COR-L47 (cell line): Measurements from ENCODE around the gene VSIR.

Experiments
- DNase-seq: peaks from one replicate; lab custom pipeline; 2025; lab: John Stamatoyannopoulos, UW

VSIR gene

GRCh38 chr10:71782221-71782916, 9.0 kb upstream of the VSIR start:
- no peak for DNase-seq

GRCh38 chr10:71780719-71781118, 7.4 kb upstream of the VSIR start:
- DNase-seq: no peak

DNA sequence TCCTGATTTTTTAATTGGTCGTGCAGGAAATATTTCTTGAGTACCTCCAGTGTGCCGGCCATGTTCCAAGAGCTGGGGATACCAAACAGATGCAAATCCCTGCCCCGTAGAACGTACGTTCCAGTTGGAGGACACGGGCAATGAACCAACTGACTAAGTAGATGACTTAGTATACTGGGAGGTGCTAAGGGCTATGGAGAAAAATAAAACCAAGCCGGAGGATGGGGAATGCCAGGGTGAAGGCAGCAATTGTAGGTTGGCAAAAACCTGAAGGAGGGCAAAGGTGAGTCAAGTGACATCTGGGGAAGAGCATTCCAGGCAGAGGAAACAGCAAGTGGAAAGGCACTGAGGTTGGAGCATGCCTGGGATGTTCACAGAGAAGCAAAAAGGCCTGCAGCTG, 6.8 kb upstream of the VSIR start:
- DNase-seq: no peak

DNA sequence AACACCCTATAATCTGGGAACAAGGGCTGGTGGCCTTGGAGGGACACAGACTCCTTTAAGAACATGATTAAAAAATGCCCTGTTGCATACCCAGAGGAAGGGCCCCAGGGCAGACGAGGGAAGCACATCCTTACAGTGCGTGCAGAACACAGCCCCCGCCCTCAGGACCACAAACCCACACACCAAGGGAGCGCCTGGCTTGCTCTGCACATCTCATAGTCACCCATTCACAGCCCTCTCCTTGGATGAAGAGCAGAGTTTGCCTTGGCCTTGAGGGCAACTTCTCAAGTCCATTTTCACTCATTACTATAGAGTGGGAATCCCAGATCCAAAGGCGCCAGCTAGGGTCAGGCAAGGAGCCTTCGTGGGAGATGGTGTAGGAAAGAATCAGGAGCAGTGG, 6.3 kb upstream of the VSIR start:
- no peak for DNase-seq

GRCh38 chr10:71778071-71778825, 4.9 kb upstream of the VSIR start:
- no peak for DNase-seq

- DNase-seq: no peak
Observed at GRCh38 chr10:71777213-71777985, 4.1 kb upstream of the VSIR start.

- no peak for DNase-seq
Observed at GRCh38 chr10:71776481-71776925, 3.2 kb upstream of the VSIR start.

- DNase-seq: no peak
Observed at GRCh38 chr10:71774916-71775702, 1.8 kb upstream of the VSIR start.

DNA sequence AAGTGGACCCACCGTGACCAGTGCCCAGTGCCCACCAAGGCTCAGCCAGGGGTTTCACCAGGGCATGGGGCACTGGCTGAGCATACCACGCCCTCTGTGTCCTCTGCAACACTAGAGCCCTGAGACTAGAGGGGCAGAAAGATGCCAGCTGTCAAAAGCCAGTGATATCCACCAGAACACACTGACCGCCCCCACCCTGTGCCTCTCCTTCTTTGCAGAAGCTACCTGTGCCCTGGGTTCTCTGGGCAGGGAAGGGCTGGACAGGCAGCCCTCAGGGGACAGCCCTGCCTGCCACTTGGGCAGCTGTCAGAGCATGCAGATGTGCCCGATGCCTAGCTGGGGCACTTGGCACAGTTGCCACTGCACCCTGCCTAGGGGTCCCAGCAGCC, 494 bp downstream of the VSIR start:
- no peak for DNase-seq

- DNase-seq: no peak
Observed at GRCh38 chr10:71771821-71772617, 1.3 kb downstream of the VSIR start.

- no peak for DNase-seq
Observed at GRCh38 chr10:71771204-71771603, 2.1 kb downstream of the VSIR start.

- no peak for DNase-seq
Observed at GRCh38 chr10:71770789-71771188, 2.5 kb downstream of the VSIR start.

- no peak for DNase-seq
Observed at GRCh38 chr10:71770255-71770654, 3.1 kb downstream of the VSIR start.

DNA sequence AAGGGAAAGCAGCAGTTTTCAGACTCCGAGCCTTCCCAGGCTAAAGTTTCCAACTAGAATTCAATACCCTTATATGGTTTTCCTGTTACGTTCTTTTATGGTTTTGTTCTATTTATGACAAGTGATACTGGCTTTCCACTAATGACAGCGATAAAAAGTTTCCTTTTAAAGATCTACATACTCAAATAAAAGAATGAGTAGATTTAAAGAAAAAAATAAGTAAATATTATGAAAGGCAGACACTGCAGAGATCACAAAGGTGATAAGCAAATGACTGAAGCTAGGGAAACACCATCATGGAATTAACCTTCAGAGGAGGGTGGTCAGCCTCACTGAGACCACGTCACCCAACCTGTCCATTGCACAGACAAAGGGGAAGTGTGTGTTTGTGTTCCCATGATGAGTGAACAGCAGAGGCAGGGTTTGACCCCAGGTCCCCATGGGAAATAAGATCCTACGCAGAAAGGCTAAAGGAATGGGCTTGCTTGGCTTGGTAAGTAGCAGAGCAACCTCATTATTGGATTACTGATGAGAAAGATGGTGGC, 4.0 kb downstream of the VSIR start:
- DNase-seq: no peak

DNA sequence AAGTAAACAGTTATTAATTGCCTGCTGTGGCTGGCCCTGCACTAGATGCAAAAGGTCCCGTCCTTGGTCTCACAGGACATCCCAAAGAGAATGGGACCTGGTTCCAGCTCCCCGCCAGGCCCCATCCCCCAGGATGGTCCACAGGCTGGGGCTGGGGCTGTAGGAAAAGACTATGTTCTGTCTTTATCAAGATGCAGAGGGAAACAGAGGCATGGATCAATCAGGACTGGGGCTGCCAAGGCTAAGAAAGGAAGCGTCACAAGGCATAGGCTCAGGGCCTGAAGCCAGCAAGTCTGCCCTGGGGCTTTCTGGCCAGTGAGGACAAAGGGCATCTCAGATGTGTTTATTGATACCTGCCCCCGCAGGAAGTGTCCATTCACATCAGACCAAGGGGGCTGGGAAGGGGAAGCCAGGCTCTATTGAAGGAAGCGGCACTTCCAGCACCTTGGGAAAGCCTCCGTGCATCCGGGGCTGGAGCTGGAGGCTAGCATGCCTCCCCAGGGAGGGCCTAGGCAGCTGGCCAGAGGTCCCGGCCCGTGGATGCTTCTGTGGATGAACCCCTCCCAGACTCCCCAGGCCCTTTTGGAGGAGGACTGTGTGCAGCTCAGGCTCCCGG, 5.8 kb downstream of the VSIR start:
- DNase-seq: no peak

- no peak for DNase-seq
Observed at GRCh38 chr10:71766717-71767419, 6.5 kb downstream of the VSIR start.

GRCh38 chr10:71765906-71766716, 7.2 kb downstream of the VSIR start:
- DNase-seq: no peak

DNA sequence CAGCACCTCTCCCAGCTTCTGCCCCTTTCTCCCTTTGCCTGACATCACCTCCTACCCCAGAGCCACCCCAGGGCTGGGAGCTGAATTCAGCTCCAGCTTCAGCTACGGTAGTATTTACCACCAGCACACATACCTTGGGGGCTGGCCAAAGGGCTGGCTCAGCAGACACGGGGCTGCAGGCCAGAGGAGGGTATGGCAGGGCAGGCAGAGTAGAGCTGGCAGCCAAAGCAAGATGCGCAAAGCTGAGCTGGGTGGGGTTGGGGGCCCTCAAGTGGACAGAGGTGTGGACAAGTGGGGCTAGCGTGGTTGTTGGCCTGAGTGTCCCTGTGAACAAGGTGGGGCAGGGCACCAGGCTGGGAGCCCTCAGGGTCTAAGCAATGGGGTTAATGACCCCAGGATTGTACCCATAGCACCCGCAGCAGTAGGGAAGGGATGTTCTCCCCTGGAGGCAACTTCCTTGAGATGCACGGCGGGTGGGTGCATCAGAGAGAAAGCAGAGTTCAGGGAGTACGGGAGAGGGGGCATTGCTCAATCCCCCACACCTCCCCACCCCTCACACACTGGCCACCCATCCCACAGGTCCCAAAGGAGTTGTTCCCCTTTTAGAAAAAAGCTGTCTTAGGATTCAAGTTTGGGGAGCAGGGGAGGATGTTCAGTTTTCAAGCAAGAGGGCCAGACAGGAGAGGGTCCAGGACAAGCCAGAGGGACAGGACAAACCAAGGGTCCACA, 8.0 kb downstream of the VSIR start:
- DNase-seq: no peak
